Astrocyte (in vitro differentiated cells and primary cell): Measurements from ENCODE around the gene HMGN1. TPM values are rescaled to one million over a fixed set of nuclear protein-coding genes. Genes with fewer than 3 reads are reported as not detected.

Experiments
- DNase-seq: peaks from one replicate; pipeline ENCODE4 v3.0.0-alpha.2; 2010; ENCODE audit warnings: low read depth
- FAIRE-seq: peaks from 2 replicates; lab custom pipeline; 2011; peaks lifted over from hg19 to GRCh38; lab: Jason Lieb, UNC
- H2AFZ ChIP-seq: 2 replicates; pipeline ENCODE4 v1.6.0; 2012; ENCODE audit warnings: low read depth, low read length, inconsistent platforms
- H3K27ac ChIP-seq: 2 replicates; pipeline ENCODE4 v1.5.1; 2011; ENCODE audit warnings: low read depth, low read length, inconsistent platforms
- H3K27me3 ChIP-seq: 2 replicates; pipeline ENCODE4 v1.6.0; 2011; ENCODE audit warnings: low read length, inconsistent platforms; ENCODE audit not compliant: insufficient read depth
- H3K36me3 ChIP-seq: 2 replicates; pipeline ENCODE4 v1.5.1; 2011; ENCODE audit warnings: low read length, inconsistent platforms; ENCODE audit not compliant: insufficient read depth
- H3K4me1 ChIP-seq: 2 replicates; pipeline ENCODE4 v1.5.1; 2011; ENCODE audit warnings: low read length, inconsistent platforms; ENCODE audit not compliant: insufficient read depth
- H3K4me2 ChIP-seq: 2 replicates; pipeline ENCODE4 v1.6.0; 2012; ENCODE audit warnings: low read length, inconsistent platforms
- H3K4me3 ChIP-seq: 2 replicates; pipeline ENCODE4 v1.5.1; 2011; ENCODE audit warnings: low read depth, mild to moderate bottlenecking, low read length, inconsistent platforms; ENCODE audit not compliant: insufficient read depth
- H3K79me2 ChIP-seq: 2 replicates; pipeline ENCODE4 v1.6.0; 2012; ENCODE audit warnings: mild to moderate bottlenecking, low read length, inconsistent platforms; ENCODE audit not compliant: insufficient read depth
- H3K9ac ChIP-seq: 2 replicates; pipeline ENCODE4 v1.6.0; 2012; ENCODE audit warnings: mild to moderate bottlenecking, low read length, inconsistent platforms
- H3K9me3 ChIP-seq: 2 replicates; pipeline ENCODE4 v1.5.1; 2012; ENCODE audit warnings: low read depth, mild to moderate bottlenecking, low read length, inconsistent platforms; ENCODE audit not compliant: insufficient read depth
- H4K20me1 ChIP-seq: 2 replicates; pipeline ENCODE4 v1.6.0; 2012; ENCODE audit warnings: low read length, inconsistent platforms; ENCODE audit not compliant: insufficient read depth
- H3K27ac Mint-ChIP-seq: one replicate; pipeline ENCODE4 v1.8.0; 2021; ENCODE audit warnings: mild to moderate bottlenecking, mixed read lengths; ENCODE audit not compliant: unreplicated experiment
- H3K27me3 Mint-ChIP-seq: one replicate; pipeline ENCODE4 v1.8.0; 2021; ENCODE audit warnings: low read depth, mixed read lengths; ENCODE audit not compliant: unreplicated experiment
- H3K36me3 Mint-ChIP-seq: one replicate; pipeline ENCODE4 v1.8.0; 2021; ENCODE audit warnings: low read depth, mixed read lengths; ENCODE audit not compliant: unreplicated experiment
- H3K4me1 Mint-ChIP-seq: one replicate; pipeline ENCODE4 v1.8.0; 2021; ENCODE audit warnings: low read depth, mixed read lengths; ENCODE audit not compliant: unreplicated experiment
- H3K4me3 Mint-ChIP-seq: one replicate; pipeline ENCODE4 v1.8.0; 2021; ENCODE audit warnings: mild to moderate bottlenecking, moderate library complexity, mixed read lengths; ENCODE audit not compliant: unreplicated experiment
- H3K9me3 Mint-ChIP-seq: one replicate; pipeline ENCODE4 v1.8.0; 2021; ENCODE audit warnings: mild to moderate bottlenecking, mixed read lengths; ENCODE audit not compliant: unreplicated experiment
- EZH2 ChIP-seq: IDR thresholded peaks from 2 replicates; pipeline ENCODE4 v1.6.1; 2012; ENCODE audit warnings: mild to moderate bottlenecking, low read length, inconsistent platforms; ENCODE audit not compliant: insufficient read depth
- total RNA-seq: library from RNA; stranded (reverse); gene quantifications from 2 replicates; pipeline ENCODE4 v1.2.1, GENCODE V29; 2021
- TF ChIP-seq, protein P1 (sequence below): IDR thresholded peaks from 2 replicates; pipeline ENCODE4 v1.5.1; 2011; ENCODE audit warnings: low read depth, mild to moderate bottlenecking, inconsistent platforms, low read length, moderate library complexity; ENCODE audit not compliant: insufficient read depth

HMGN1 gene
- total RNA-seq, 1 donor from 2014 or later: 272 TPM

GRCh38 chr21:39346206-39346605, 2.7 kb downstream of the HMGN1 start:
- peak overlapping the region; percentile 99 for H3K9ac ChIP-seq
- H3K36me3 ChIP-seq: peaks cover 43% of the 10 kb centered on the region
- peaks cover 14% of the 10 kb centered on the region for H3K36me3 Mint-ChIP-seq

DNA sequence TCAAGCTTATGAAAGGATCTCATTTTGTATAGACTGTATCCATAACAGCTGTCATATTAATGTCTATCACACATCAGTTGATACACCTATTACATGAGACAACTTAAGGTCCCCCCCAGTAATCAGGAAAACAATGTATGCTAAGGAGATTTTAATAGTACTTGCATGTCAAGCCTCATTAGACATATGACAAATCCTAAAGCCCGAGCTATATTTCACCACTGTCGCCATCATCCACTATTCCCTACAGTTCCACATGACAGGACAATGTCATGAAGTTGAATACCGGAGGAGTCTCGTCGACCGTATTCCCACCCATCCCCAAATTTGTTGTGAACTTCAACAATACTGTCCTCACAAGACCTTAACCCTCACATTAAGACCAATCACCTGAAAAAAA, 3.4 kb downstream of the HMGN1 start:
- H3K9me3 ChIP-seq: no peaks in the 10 kb centered on the region
- H3K27ac Mint-ChIP-seq: no peak overlapping the region

More at GRCh38 chr21:39346206-39346605, 2.7 kb downstream of the HMGN1 start:
- H4K20me1 ChIP-seq: peaks cover 58% of the 10 kb centered on the region
- peak overlapping the region; percentile 90 for H3K4me2 ChIP-seq
- peaks cover 48% of the 10 kb centered on the region for H3K79me2 ChIP-seq
- no peak overlapping the region for H2AFZ ChIP-seq
- no peak for FAIRE-seq
- H3K4me1 ChIP-seq: peaks cover 20% of the 10 kb centered on the region
- H3K4me3 ChIP-seq: peak overlapping the region; percentile 94
- no peaks in the 10 kb centered on the region for H3K9me3 Mint-ChIP-seq
- TF ChIP-seq, protein P1, sequence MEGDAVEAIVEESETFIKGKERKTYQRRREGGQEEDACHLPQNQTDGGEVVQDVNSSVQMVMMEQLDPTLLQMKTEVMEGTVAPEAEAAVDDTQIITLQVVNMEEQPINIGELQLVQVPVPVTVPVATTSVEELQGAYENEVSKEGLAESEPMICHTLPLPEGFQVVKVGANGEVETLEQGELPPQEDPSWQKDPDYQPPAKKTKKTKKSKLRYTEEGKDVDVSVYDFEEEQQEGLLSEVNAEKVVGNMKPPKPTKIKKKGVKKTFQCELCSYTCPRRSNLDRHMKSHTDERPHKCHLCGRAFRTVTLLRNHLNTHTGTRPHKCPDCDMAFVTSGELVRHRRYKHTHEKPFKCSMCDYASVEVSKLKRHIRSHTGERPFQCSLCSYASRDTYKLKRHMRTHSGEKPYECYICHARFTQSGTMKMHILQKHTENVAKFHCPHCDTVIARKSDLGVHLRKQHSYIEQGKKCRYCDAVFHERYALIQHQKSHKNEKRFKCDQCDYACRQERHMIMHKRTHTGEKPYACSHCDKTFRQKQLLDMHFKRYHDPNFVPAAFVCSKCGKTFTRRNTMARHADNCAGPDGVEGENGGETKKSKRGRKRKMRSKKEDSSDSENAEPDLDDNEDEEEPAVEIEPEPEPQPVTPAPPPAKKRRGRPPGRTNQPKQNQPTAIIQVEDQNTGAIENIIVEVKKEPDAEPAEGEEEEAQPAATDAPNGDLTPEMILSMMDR: no peak
- TF ChIP-seq EZH2: no peak
- H3K4me1 Mint-ChIP-seq: peaks cover 15% of the 10 kb centered on the region
- H3K27me3 ChIP-seq: no peaks in the 10 kb centered on the region
- no peak overlapping the region for H3K27ac ChIP-seq
- no peak for DNase-seq
- no peaks in the 10 kb centered on the region for H3K27me3 Mint-ChIP-seq
- peak overlapping the region; percentile 20 for H3K27ac Mint-ChIP-seq
- peak overlapping the region; percentile 88 for H3K4me3 Mint-ChIP-seq
- H3K9me3 ChIP-seq: no peaks in the 10 kb centered on the region

GRCh38 chr21:39344848-39345247, 4.0 kb downstream of the HMGN1 start:
- Histone ChIP-seq H4K20me1 (peaks cover 65% of the 10 kb centered on the region), H3K4me2 (peak overlapping the region; percentile 90), H3K9me3 (no peaks in the 10 kb centered on the region), H3K79me2 (peaks cover 48% of the 10 kb centered on the region), H3K9ac (no peak overlapping the region), H3K36me3 (peaks cover 48% of the 10 kb centered on the region), H3K27me3 (no peaks in the 10 kb centered on the region), H3K27ac (no peak overlapping the region), H3K4me1 (peaks cover 20% of the 10 kb centered on the region), H2AFZ (no peak overlapping the region), H3K4me3 (peak overlapping the region; percentile 45)
- peaks cover 14% of the 10 kb centered on the region for H3K36me3 Mint-ChIP-seq
- no peak for FAIRE-seq
- no peaks in the 10 kb centered on the region for H3K27me3 Mint-ChIP-seq
- H3K27ac Mint-ChIP-seq: no peak overlapping the region
- no peaks in the 10 kb centered on the region for H3K9me3 Mint-ChIP-seq
- H3K4me3 Mint-ChIP-seq: peak overlapping the region; percentile 43
- DNase-seq: no peak
- TF ChIP-seq, protein P1: no peak
- no peak for TF ChIP-seq EZH2
- H3K4me1 Mint-ChIP-seq: peaks cover 15% of the 10 kb centered on the region

More for the DNA sequence above, 3.4 kb downstream of the HMGN1 start:
- FAIRE-seq (no peak), DNase-seq (no peak)
- H3K27me3 Mint-ChIP-seq: no peaks in the 10 kb centered on the region
- H3K4me1 Mint-ChIP-seq: peaks cover 15% of the 10 kb centered on the region
- Histone ChIP-seq H3K4me3 (peak overlapping the region; percentile 45), H3K27me3 (no peaks in the 10 kb centered on the region), H3K9ac (peak overlapping the region; percentile 99), H3K4me1 (peaks cover 20% of the 10 kb centered on the region), H3K79me2 (peaks cover 48% of the 10 kb centered on the region), H3K4me2 (peak overlapping the region; percentile 90), H3K27ac (no peak overlapping the region), H2AFZ (no peak overlapping the region), H3K36me3 (peaks cover 48% of the 10 kb centered on the region), H4K20me1 (peaks cover 65% of the 10 kb centered on the region)
- peak overlapping the region; percentile 48 for H3K4me3 Mint-ChIP-seq
- H3K36me3 Mint-ChIP-seq: peaks cover 14% of the 10 kb centered on the region
- TF ChIP-seq, protein P1: no peak
- no peak for TF ChIP-seq EZH2
- H3K9me3 Mint-ChIP-seq: no peaks in the 10 kb centered on the region
